SK-N-SH (cell line): ENCODE results near the gene SRGAP1. TPM values are rescaled to one million over a fixed set of nuclear protein-coding genes. Genes with fewer than 3 reads are reported as not detected.

ENCODE experiments used
- CTCF ChIA-PET: fragments of 300-600, 350-600 bp; formaldehyde crosslinking; extraction: SDS; loops from one replicate; lab custom pipeline; 2021; lab: Yijun Ruan, JAX
- POLR2A ChIA-PET: fragments of 350-600 bp; sonication (Branson Sonifier 250); formaldehyde crosslinking; extraction: SDS; loops from one replicate; lab custom pipeline; 2020; ENCODE audit warnings: antibody characterized with exemption, inconsistent platforms; lab: Yijun Ruan, JAX
- DNase-seq: peaks from one replicate; pipeline ENCODE4 v3.0.0; 2012
- H2AFZ ChIP-seq: fragments of 200-600 bp; sonication (generic); 2 replicates; pipeline ENCODE4 v1.8.1; 2016; ENCODE audit warnings: antibody characterized with exemption, mild to moderate bottlenecking, low read depth
- H3F3A ChIP-seq: fragments of 200-600 bp; sonication (generic); replicated peaks from 2 replicates; pipeline ENCODE3; 2016; ENCODE audit warnings: antibody characterized with exemption, mild to moderate bottlenecking; ENCODE audit not compliant: insufficient read depth
- H3K27ac ChIP-seq, 2 experiments: fragments of 200-500 bp in 1 of 2; fragments of 200-600 bp in 1 of 2; sonication (Bioruptor generic) in 1 of 2; sonication (generic), shearing (Covaris generic) in 1 of 2; 2 replicates each; pipeline versions ENCODE4 v1.5.1 to v1.6.1; 2014 to 2016; ENCODE audit warnings: low read depth in 2 of 2, inconsistent platforms in 1 of 2, low read length in 1 of 2, mild to moderate bottlenecking in 1 of 2, mixed read lengths in 1 of 2
- H3K27me3 ChIP-seq: fragments of 200-600 bp; sonication (generic), shearing (Covaris generic); 2 replicates; pipeline ENCODE4 v1.6.1; 2016; ENCODE audit warnings: mixed run types; ENCODE audit not compliant: insufficient read depth
- H3K36me3 ChIP-seq, 2 experiments: fragments of 200-500 bp in 1 of 2; fragments of 200-600 bp in 1 of 2; sonication (Bioruptor generic) in 1 of 2; sonication (generic) in 1 of 2; replicated peaks in 1 of 2; 2 replicates each; pipeline versions ENCODE3 to v1.5.1; 2014 to 2016; ENCODE audit warnings: low read length in 1 of 2, mild to moderate bottlenecking in 1 of 2; ENCODE audit not compliant: insufficient read depth in 2 of 2, control insufficient read depth in 1 of 2
- H3K4me1 ChIP-seq, 2 experiments: fragments of 200-500 bp in 1 of 2; fragments of 200-600 bp in 1 of 2; sonication (Bioruptor generic) in 1 of 2; sonication (generic), shearing (Covaris generic) in 1 of 2; 2 replicates each; pipeline versions ENCODE4 v1.5.1 to v1.6.1; 2014 to 2016; ENCODE audit warnings: low read depth in 1 of 2, low read length in 1 of 2, mixed run types in 1 of 2; ENCODE audit not compliant: insufficient read depth in 2 of 2, control insufficient read depth in 1 of 2
- H3K4me2 ChIP-seq: fragments of 200-600 bp; sonication (generic), shearing (Covaris generic); 2 replicates; pipeline ENCODE4 v1.6.1; 2017; ENCODE audit warnings: mixed run types
- H3K4me3 ChIP-seq, 2 experiments: fragments of 200-500 bp in 1 of 2; fragments of 200-600 bp in 1 of 2; sonication (Bioruptor generic) in 1 of 2; sonication (generic), shearing (Covaris generic) in 1 of 2; 2 replicates each; pipeline versions ENCODE4 v1.5.1 to v1.8.1; 2014 to 2016; ENCODE audit warnings: low read depth in 2 of 2, inconsistent platforms in 1 of 2, low read length in 1 of 2, mild to moderate bottlenecking in 1 of 2, mixed read lengths in 1 of 2, moderate library complexity in 1 of 2
- H3K79me2 ChIP-seq: fragments of 200-600 bp; sonication (generic); 2 replicates; pipeline ENCODE4 v1.8.1; 2017; ENCODE audit warnings: mild to moderate bottlenecking; ENCODE audit not compliant: insufficient read depth
- H3K9ac ChIP-seq: fragments of 200-600 bp; sonication (generic); 2 replicates; pipeline ENCODE4 v1.6.1; 2017; ENCODE audit warnings: mixed run types
- H3K9me2 ChIP-seq: fragments of 200-600 bp; sonication (generic); 2 replicates; pipeline ENCODE4 v1.6.1; 2017; ENCODE audit warnings: mixed run types
- H3K9me3 ChIP-seq: fragments of 200-600 bp; sonication (generic); 2 replicates; pipeline ENCODE4 v1.6.1; 2017; ENCODE audit warnings: mixed run types, mild to moderate bottlenecking, moderate library complexity
- H4K20me1 ChIP-seq: fragments of 200-600 bp; sonication (generic); 2 replicates; pipeline ENCODE4 v1.6.1; 2017; ENCODE audit warnings: mild to moderate bottlenecking, mixed run types; ENCODE audit not compliant: insufficient read depth
- CHD2 ChIP-seq: fragments of 150-350 bp; IDR thresholded peaks from 2 replicates; pipeline ENCODE4 v1.6.1; 2018; ENCODE audit warnings: low read length; ENCODE audit not compliant: partially characterized antibody
- EZH2phosphoT487 ChIP-seq: fragments of 200-600 bp; sonication (generic); IDR thresholded peaks from 2 replicates; pipeline ENCODE4 v1.6.1; 2017; ENCODE audit warnings: low read depth, mixed run types, mild to moderate bottlenecking, antibody characterized with exemption, moderate library complexity, borderline replicate concordance
- FOXM1 ChIP-seq: IDR thresholded peaks from 2 replicates; pipeline ENCODE4 v1.4.0; 2012; ENCODE audit warnings: low read depth, mild to moderate bottlenecking
- GATA2 ChIP-seq: sonication (generic); formaldehyde crosslinking; IDR thresholded peaks from 2 replicates; pipeline ENCODE4 v1.5.0; 2020; ENCODE audit warnings: mild to moderate bottlenecking, missing genetic modification reagents
- JUND ChIP-seq: IDR thresholded peaks from 2 replicates; pipeline ENCODE4 v1.4.0; 2012
- NFIC ChIP-seq: IDR thresholded peaks from 2 replicates; pipeline ENCODE4 v1.4.0; 2012; ENCODE audit warnings: borderline replicate concordance
- RFX5 ChIP-seq: IDR thresholded peaks from 2 replicates; pipeline ENCODE4 v1.6.1; 2012; ENCODE audit warnings: mild to moderate bottlenecking, improper control_type of control experiment, low read length
- RXRA ChIP-seq: IDR thresholded peaks from 2 replicates; pipeline ENCODE4 v1.4.0; 2012; ENCODE audit warnings: low read depth, mild to moderate bottlenecking, borderline replicate concordance
- TCF12 ChIP-seq: IDR thresholded peaks from 2 replicates; pipeline ENCODE4 v1.4.0; 2012
- TEAD4 ChIP-seq: IDR thresholded peaks from 2 replicates; pipeline ENCODE4 v1.4.0; 2012; ENCODE audit warnings: mild to moderate bottlenecking, borderline replicate concordance; ENCODE audit not compliant: insufficient read depth
- WGBS: methylation state at CpG from one replicate; pipeline ENCODE4 v1.1.6; 2017; ENCODE audit warnings: low lambda C conversion rate; 5-methylcytosine and 5-hydroxymethylcytosine counted together
- polyA plus RNA-seq, 3 experiments: library from polyadenylated mRNA; depleted of rRNA; stranded (reverse); fragments of >200 nt; gene quantifications; 2 replicates each; pipeline ENCODE4 v1.2.3, GENCODE V29; 2012
- TF ChIP-seq, protein P1 (sequence below): IDR thresholded peaks from 2 replicates; pipeline ENCODE4 v1.4.0; 2012; ENCODE audit warnings: low read depth
- TF ChIP-seq, protein P2 (sequence below): IDR thresholded peaks from 2 replicates; pipeline ENCODE4; 2012
- TF ChIP-seq, protein P3 (sequence below): IDR thresholded peaks from 2 replicates; pipeline ENCODE4 v1.4.0; 2012; ENCODE audit warnings: low read depth, borderline replicate concordance

The SRGAP1 gene
- polyA plus RNA-seq, 1 of the 3 experiments (the other 2 are of a cell fraction): 2.6 TPM

DNA sequence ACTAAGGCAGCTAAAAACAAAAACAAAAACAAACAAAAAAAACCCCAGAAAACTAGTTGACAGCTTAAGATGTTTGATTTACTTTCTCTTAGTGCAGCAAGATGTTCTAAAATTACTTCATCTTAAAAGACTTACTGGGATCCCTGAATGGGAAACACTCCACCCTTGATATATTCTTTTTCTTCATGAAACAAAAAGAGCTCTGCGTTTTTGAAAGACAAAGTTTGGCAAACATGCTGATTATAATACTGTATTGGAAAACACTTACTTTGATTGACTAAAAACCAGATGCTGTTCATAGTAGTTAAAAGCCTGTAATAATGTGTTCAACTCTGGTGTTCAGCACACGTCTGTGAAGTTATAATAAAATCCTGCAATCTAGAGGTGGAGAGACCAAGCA, 136.8 kb downstream of the SRGAP1 start:
- ChIA-PET CTCF (interaction anchor here (1.2 to 3.0 kb wide), 2 partner anchors 137 to 142 kb away, joined by 4 to 8 read pairs; partner anchors contain the start of gene SRGAP1), POLR2A (no interaction called here)
- Histone ChIP-seq H3K9ac (no peak overlapping the region), H3K27ac (no peak overlapping the region), H3K4me1 (no peaks in the 10 kb centered on the region; a peak in 2 of 4 replicates), H3K27me3 (no peaks in the 10 kb centered on the region), H3K9me2 (no peaks in the 10 kb centered on the region), H3K9me3 (no peaks in the 10 kb centered on the region), H3K4me3 (no peak overlapping the region), H2AFZ (no peak overlapping the region), H3F3A (peaks cover 14% of the 10 kb centered on the region), H3K36me3 (peaks cover 0 to 4% of the 10 kb centered on the region in 2 experiments), H3K79me2 (peaks cover 25% of the 10 kb centered on the region; the same call in 1 of the 2 replicates), H3K4me2 (no peak overlapping the region), H4K20me1 (no peaks in the 10 kb centered on the region)
- DNase-seq: no peak
- WGBS: 96% methylated on average over 2 of the region's 2 CpGs
- TF ChIP-seq, protein P1, sequence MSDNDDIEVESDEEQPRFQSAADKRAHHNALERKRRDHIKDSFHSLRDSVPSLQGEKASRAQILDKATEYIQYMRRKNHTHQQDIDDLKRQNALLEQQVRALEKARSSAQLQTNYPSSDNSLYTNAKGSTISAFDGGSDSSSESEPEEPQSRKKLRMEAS: no peak
- no peak for TF ChIP-seq FOXM1
- TF ChIP-seq, protein P2, sequence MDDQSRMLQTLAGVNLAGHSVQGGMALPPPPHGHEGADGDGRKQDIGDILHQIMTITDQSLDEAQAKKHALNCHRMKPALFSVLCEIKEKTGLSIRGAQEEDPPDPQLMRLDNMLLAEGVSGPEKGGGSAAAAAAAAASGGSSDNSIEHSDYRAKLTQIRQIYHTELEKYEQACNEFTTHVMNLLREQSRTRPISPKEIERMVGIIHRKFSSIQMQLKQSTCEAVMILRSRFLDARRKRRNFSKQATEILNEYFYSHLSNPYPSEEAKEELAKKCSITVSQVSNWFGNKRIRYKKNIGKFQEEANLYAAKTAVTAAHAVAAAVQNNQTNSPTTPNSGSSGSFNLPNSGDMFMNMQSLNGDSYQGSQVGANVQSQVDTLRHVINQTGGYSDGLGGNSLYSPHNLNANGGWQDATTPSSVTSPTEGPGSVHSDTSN: no peak
- no peak for TF ChIP-seq GATA2 (CRISPR knock-in tag)
- TF ChIP-seq NFIC: no peak
- TF ChIP-seq CHD2: no peak
- TF ChIP-seq RXRA: no peak

DNA sequence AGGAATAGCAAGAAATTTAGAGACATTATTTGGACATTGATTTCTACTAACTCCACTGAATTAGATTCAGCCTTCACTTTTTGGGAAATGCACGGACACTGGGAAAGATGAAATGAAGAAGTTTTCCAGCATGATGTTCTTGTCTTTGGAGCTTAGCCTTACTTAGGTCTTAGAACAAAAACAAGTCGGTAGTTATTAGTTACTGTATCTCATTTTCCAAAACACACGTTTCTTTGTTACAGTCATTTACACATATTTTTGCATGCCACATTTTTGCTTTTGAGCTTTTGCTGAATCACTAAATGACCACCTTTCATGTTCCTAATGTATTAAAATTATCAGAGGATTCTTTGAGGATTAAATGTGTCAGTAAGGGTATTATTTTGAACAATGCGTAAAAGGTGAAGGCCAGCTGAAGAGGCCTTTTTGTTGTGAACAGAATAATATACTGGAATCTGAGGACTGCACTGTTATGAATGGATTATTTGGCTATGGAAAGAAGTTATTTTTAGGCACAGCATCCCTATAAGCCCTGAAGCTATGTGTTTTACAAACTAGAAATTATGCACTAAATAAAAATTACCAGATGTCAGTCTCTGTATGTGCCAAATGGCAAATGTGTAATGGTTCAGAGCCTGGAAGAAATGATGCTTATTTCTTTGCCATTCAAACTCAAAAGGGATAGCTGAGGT, 138.2 kb downstream of the SRGAP1 start:
- ChIA-PET CTCF (interaction anchor here (3.0 kb wide), 1 partner anchor 139 kb away, joined by 8 read pairs; the partner anchor contains the start of gene SRGAP1), POLR2A (no interaction called here)

More for the DNA sequence above, 138.2 kb downstream of the SRGAP1 start:
- Histone ChIP-seq H3K9me3 (no peaks in the 10 kb centered on the region), H3K9me2 (no peaks in the 10 kb centered on the region), H3K4me3 (no peak overlapping the region), H3K79me2 (peaks cover 24% of the 10 kb centered on the region; the same call in 1 of the 2 replicates), H4K20me1 (no peaks in the 10 kb centered on the region), H3K36me3 (peaks cover 0 to 4% of the 10 kb centered on the region in 2 experiments), H3K4me1 (no peaks in the 10 kb centered on the region; a peak in 2 of 4 replicates), H3K27ac (no peak overlapping the region), H3K27me3 (no peaks in the 10 kb centered on the region), H2AFZ (no peak overlapping the region), H3K9ac (no peak overlapping the region), H3F3A (peaks cover 14% of the 10 kb centered on the region), H3K4me2 (no peak overlapping the region)
- WGBS: 92% methylated on average over 4 of the region's 4 CpGs
- TF ChIP-seq, protein P3, sequence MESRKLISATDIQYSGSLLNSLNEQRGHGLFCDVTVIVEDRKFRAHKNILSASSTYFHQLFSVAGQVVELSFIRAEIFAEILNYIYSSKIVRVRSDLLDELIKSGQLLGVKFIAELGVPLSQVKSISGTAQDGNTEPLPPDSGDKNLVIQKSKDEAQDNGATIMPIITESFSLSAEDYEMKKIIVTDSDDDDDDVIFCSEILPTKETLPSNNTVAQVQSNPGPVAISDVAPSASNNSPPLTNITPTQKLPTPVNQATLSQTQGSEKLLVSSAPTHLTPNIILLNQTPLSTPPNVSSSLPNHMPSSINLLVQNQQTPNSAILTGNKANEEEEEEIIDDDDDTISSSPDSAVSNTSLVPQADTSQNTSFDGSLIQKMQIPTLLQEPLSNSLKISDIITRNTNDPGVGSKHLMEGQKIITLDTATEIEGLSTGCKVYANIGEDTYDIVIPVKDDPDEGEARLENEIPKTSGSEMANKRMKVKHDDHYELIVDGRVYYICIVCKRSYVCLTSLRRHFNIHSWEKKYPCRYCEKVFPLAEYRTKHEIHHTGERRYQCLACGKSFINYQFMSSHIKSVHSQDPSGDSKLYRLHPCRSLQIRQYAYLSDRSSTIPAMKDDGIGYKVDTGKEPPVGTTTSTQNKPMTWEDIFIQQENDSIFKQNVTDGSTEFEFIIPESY: no peak
- TF ChIP-seq TCF12 (no peak), TEAD4 (no peak), JUND (no peak), RFX5 (no peak), EZH2phosphoT487 (no peak)
- TF ChIP-seq, protein P1: no peak
- no peak for DNase-seq
